Measurements from ENCODE around the gene ZKSCAN8. TPM values are rescaled to one million over a fixed set of nuclear protein-coding genes. Genes with fewer than 3 reads are reported as not detected.
A peak's percentile ranks its signal among the peaks of the same experiment; 100 is the strongest.

The ZKSCAN8 gene
- polyA plus RNA-seq, 1 donor (not counting 4 experiments of a cell fraction or from before 2014, with no cell fraction given): 6.4 TPM

- dilution Hi-C loops (cut with MboI; ENCODE audit: extremely low pct_ligation_motif_present, low sequenced_read_pairs): no loop called here
- H3K4me2 ChIP-seq (ENCODE audit: control insufficient read depth, extremely low read depth, insufficient read depth, low read depth, low read length): peak overlapping the region; percentile 98
- TF ChIP-seq EZH2 (IDR thresholded peaks at IDR 0.05; ENCODE audit: low read length): no peak
- peak; percentile 60 to 86 (median 64) for TF ChIP-seq CTCF (optimal IDR thresholded peaks at IDR 0.05 in 1 of 3, IDR thresholded peaks at IDR 0.05 in 1 of 3, conservative IDR thresholded peaks at IDR 0.05 in 1 of 3; ENCODE audit: extremely low read depth in 1 of 3, insufficient read depth in 2 of 3, low read length in 3 of 3)
- no peaks in the 10 kb centered on the region for H3K9me3 ChIP-seq (ENCODE audit: control insufficient read depth, low read depth, low read length)
- H3K36me3 ChIP-seq (ENCODE audit: control insufficient read depth in 2 of 2, extremely low read depth in 1 of 2, insufficient read depth in 2 of 2, low read length in 2 of 2): no peaks in the 10 kb centered on the region
- H3K4me1 ChIP-seq (ENCODE audit: control insufficient read depth, extremely low read depth, insufficient read depth, low read length): peaks cover 8% of the 10 kb centered on the region
- no peaks in the 10 kb centered on the region for H4K20me1 ChIP-seq (ENCODE audit: control insufficient read depth, extremely low read depth, insufficient read depth, low read length)
- H3K79me2 ChIP-seq (ENCODE audit: control insufficient read depth, insufficient read depth, low read length): no peaks in the 10 kb centered on the region
- H2AFZ ChIP-seq (ENCODE audit: control insufficient read depth, low read length): peak overlapping the region; percentile 99
- no peaks in the 10 kb centered on the region for H3K9me1 ChIP-seq (ENCODE audit: control insufficient read depth, extremely low read depth, insufficient read depth, low read length)
- FAIRE-seq (peak; percentile 73), DNase-seq (ENCODE audit: low read depth, low spot score) (no peak)
- peak overlapping the region; percentile 64 for H3K27ac ChIP-seq (ENCODE audit: control insufficient read depth, insufficient read depth, low read length)
- peak overlapping the region; percentile 62 to 81 (median 73) for H3K4me3 ChIP-seq (ENCODE audit: control insufficient read depth in 2 of 3, extremely low read depth in 1 of 3, insufficient read depth in 2 of 3, low read depth in 1 of 3, low read length in 3 of 3)
- peak overlapping the region; percentile 79 for H3K9ac ChIP-seq (ENCODE audit: control insufficient read depth, extremely low read depth, insufficient read depth, low read length)
- H3K27me3 ChIP-seq (ENCODE audit: control insufficient read depth, extremely low read depth, insufficient read depth, low read length): no peaks in the 10 kb centered on the region
Measured at GRCh38 chr6:28104392-28105244, 37.1 kb upstream of the ZKSCAN8 start.

GRCh38 chr6:28105245-28105639 is 36.4 kb upstream of the ZKSCAN8 start:
- Histone ChIP-seq H4K20me1 (ENCODE audit: control insufficient read depth, extremely low read depth, insufficient read depth, low read length) (no peaks in the 10 kb centered on the region), H3K9me1 (ENCODE audit: control insufficient read depth, extremely low read depth, insufficient read depth, low read length) (no peaks in the 10 kb centered on the region), H3K36me3 (ENCODE audit: control insufficient read depth in 2 of 2, extremely low read depth in 1 of 2, insufficient read depth in 2 of 2, low read length in 2 of 2) (no peaks in the 10 kb centered on the region), H3K4me1 (ENCODE audit: control insufficient read depth, extremely low read depth, insufficient read depth, low read length) (peaks cover 8% of the 10 kb centered on the region), H3K4me3 (ENCODE audit: control insufficient read depth in 2 of 3, extremely low read depth in 1 of 3, insufficient read depth in 2 of 3, low read depth in 1 of 3, low read length in 3 of 3) (peak overlapping the region; percentile 62 to 81 (median 73)), H3K27ac (ENCODE audit: control insufficient read depth, insufficient read depth, low read length) (peak overlapping the region; percentile 64), H3K9ac (ENCODE audit: control insufficient read depth, extremely low read depth, insufficient read depth, low read length) (peak overlapping the region; percentile 79), H3K9me3 (ENCODE audit: control insufficient read depth, low read depth, low read length) (no peaks in the 10 kb centered on the region), H3K4me2 (ENCODE audit: control insufficient read depth, extremely low read depth, insufficient read depth, low read depth, low read length) (peak overlapping the region; percentile 98), H3K79me2 (ENCODE audit: control insufficient read depth, insufficient read depth, low read length) (no peaks in the 10 kb centered on the region), H3K27me3 (ENCODE audit: control insufficient read depth, extremely low read depth, insufficient read depth, low read length) (no peaks in the 10 kb centered on the region), H2AFZ (ENCODE audit: control insufficient read depth, low read length) (peak overlapping the region; percentile 99)
- dilution Hi-C loops (cut with MboI; ENCODE audit: extremely low pct_ligation_motif_present, low sequenced_read_pairs): no loop called here
- TF ChIP-seq CTCF (optimal IDR thresholded peaks at IDR 0.05 in 1 of 3, IDR thresholded peaks at IDR 0.05 in 1 of 3, conservative IDR thresholded peaks at IDR 0.05 in 1 of 3; ENCODE audit: extremely low read depth in 1 of 3, insufficient read depth in 2 of 3, low read length in 3 of 3) (peak in 1 of 3 experiments; percentile 8), EZH2 (IDR thresholded peaks at IDR 0.05; ENCODE audit: low read length) (no peak)
- DNase-seq (ENCODE audit: low read depth, low spot score) (no peak), FAIRE-seq (peak; percentile 32)
